ENCODE measurements around the gene PXN.

DNA sequence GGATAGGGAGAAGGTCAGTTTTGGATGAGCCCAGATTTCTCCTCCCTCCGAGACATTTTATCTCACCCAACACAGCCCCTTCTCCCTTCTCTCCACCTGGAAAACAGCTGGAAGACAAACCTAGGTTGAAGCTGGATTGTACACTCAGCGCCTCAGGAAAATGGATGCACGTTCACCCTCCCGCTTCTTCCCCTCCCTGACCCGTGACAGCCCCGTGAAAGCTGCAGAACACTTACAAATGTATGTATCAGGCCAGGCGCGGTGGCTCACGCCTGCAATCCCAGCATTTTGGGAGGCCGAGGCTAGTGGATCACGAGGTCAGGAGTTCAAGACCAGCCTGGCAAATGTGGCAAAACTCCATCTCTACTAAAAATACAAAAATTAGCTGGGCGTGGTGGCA is 22.0 kb upstream of the PXN start:
- TF ChIP-seq, protein P1, sequence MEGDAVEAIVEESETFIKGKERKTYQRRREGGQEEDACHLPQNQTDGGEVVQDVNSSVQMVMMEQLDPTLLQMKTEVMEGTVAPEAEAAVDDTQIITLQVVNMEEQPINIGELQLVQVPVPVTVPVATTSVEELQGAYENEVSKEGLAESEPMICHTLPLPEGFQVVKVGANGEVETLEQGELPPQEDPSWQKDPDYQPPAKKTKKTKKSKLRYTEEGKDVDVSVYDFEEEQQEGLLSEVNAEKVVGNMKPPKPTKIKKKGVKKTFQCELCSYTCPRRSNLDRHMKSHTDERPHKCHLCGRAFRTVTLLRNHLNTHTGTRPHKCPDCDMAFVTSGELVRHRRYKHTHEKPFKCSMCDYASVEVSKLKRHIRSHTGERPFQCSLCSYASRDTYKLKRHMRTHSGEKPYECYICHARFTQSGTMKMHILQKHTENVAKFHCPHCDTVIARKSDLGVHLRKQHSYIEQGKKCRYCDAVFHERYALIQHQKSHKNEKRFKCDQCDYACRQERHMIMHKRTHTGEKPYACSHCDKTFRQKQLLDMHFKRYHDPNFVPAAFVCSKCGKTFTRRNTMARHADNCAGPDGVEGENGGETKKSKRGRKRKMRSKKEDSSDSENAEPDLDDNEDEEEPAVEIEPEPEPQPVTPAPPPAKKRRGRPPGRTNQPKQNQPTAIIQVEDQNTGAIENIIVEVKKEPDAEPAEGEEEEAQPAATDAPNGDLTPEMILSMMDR (IDR thresholded peaks at IDR 0.05): no peak
- no peak for TF ChIP-seq EZH2 (IDR thresholded peaks at IDR 0.05)
